GM12878 (cell line): Measurements from ENCODE around the gene CDH4. TPM values are rescaled to one million over a fixed set of nuclear protein-coding genes. Genes with fewer than 3 reads are reported as not detected.

ENCODE experiments used
- ATAC-seq: fragments of 200-7000 bp; cut with Tn5 transposase; 3 replicates; pipeline ENCODE4 v1.9.1; 2020; ENCODE audit warnings: mild to moderate bottlenecking, moderate library complexity
- BruUV-seq: library from RNA; stranded (reverse); fragments of 400-500 nt; replicated peaks from 2 replicates; lab custom pipeline; 2021; lab: Mats Ljungman, UMichigan
- CTCF ChIA-PET: fragments of 300-600 bp; sonication (Branson Sonifier 250); formaldehyde crosslinking; extraction: SDS; loops from one replicate; lab custom pipeline; 2021; ENCODE audit warnings: inconsistent platforms; lab: Yijun Ruan, JAX
- POLR2A ChIA-PET: fragments of 350-600 bp; formaldehyde crosslinking; extraction: SDS; loops from one replicate; lab custom pipeline; 2021; ENCODE audit warnings: inconsistent platforms; lab: Charles Lee
- RAD21 ChIA-PET: fragments of 300-600 bp; sonication (Branson Sonifier 250); formaldehyde crosslinking; loops from one replicate; lab custom pipeline; 2023; ENCODE audit warnings: antibody characterized with exemption; ENCODE audit not compliant: unreplicated experiment; lab: Charles Lee
- SMC1A ChIA-PET: fragments of 300-600 bp; sonication (Branson Sonifier 250); formaldehyde crosslinking; loops from one replicate; lab custom pipeline; 2023; ENCODE audit not compliant: unreplicated experiment, uncharacterized antibody; lab: Charles Lee
- DNase-seq: peaks from one replicate; pipeline ENCODE4 v3.0.0-alpha.2; 2011; ENCODE audit warnings: low read depth, low spot score
- FAIRE-seq: peaks from 3 replicates; lab custom pipeline; 2011; peaks lifted over from hg19 to GRCh38; lab: Jason Lieb, UNC
- H2AFZ ChIP-seq: 2 replicates; pipeline ENCODE4 v1.6.0; 2011; ENCODE audit warnings: low read depth, low read length, control low read depth; ENCODE audit not compliant: control insufficient read depth
- H3K27ac ChIP-seq: 2 replicates; pipeline ENCODE4 v1.5.1; 2011; ENCODE audit warnings: control low read depth; ENCODE audit not compliant: control insufficient read depth, insufficient read depth
- H3K27me3 ChIP-seq, 2 experiments: replicated peaks in 1 of 2; 2 replicates each; pipeline versions ENCODE4 v1.6.0 to v1.6.1; 2011; ENCODE audit warnings: low read length in 1 of 2; ENCODE audit not compliant: control insufficient read depth in 2 of 2, insufficient read depth in 2 of 2
- H3K36me3 ChIP-seq, 2 experiments: 2 replicates each; pipeline ENCODE4 v1.5.1; 2011; ENCODE audit warnings: low read length in 1 of 2; ENCODE audit not compliant: control insufficient read depth in 2 of 2, insufficient read depth in 2 of 2
- H3K4me1 ChIP-seq: 2 replicates; pipeline ENCODE4 v1.6.1; 2011; ENCODE audit warnings: mild to moderate bottlenecking, low read length, moderate library complexity, mixed read lengths; ENCODE audit not compliant: control insufficient read depth, insufficient read depth
- H3K4me2 ChIP-seq: 2 replicates; pipeline ENCODE4 v1.6.0; 2011; ENCODE audit warnings: control low read depth; ENCODE audit not compliant: control insufficient read depth, insufficient read depth
- H3K4me3 ChIP-seq: fragments of 200-600 bp; sonication (generic); 2 replicates; pipeline ENCODE4 v1.5.1; 2016
- H3K79me2 ChIP-seq: 2 replicates; pipeline ENCODE4 v1.6.0; 2011; ENCODE audit warnings: low read length; ENCODE audit not compliant: control insufficient read depth, insufficient read depth
- H3K9ac ChIP-seq: 2 replicates; pipeline ENCODE4 v1.8.0; 2011; ENCODE audit warnings: low read length, control low read depth, mixed read lengths; ENCODE audit not compliant: control insufficient read depth, insufficient read depth
- H3K9me3 ChIP-seq: replicated peaks from 3 replicates; pipeline ENCODE4 v1.5.1; 2011; ENCODE audit warnings: mild to moderate bottlenecking, low read length; ENCODE audit not compliant: control insufficient read depth, insufficient read depth
- H4K20me1 ChIP-seq: 2 replicates; pipeline ENCODE4 v1.6.0; 2011; ENCODE audit not compliant: control insufficient read depth, insufficient read depth
- BCLAF1 ChIP-seq: fragments of 450-650 bp; IDR thresholded peaks from 2 replicates; pipeline ENCODE4 v1.6.1; 2017; ENCODE audit warnings: antibody characterized with exemption, mild to moderate bottlenecking, moderate library complexity
- GATAD2B ChIP-seq: fragments of 450-650 bp; conservative IDR thresholded peaks from 2 replicates; pipeline ENCODE4 v1.6.1; 2017; ENCODE audit warnings: low read depth, mild to moderate bottlenecking, moderate library complexity
- POLR2AphosphoS2 ChIP-seq: IDR thresholded peaks from 2 replicates; pipeline ENCODE4 v1.6.1; 2011; ENCODE audit warnings: low read depth, mild to moderate bottlenecking, low read length, improper control_type of control experiment, moderate library complexity
- RB1 ChIP-seq: fragments of 450-650 bp; formaldehyde crosslinking; IDR thresholded peaks from 2 replicates; pipeline ENCODE4 v1.6.1; 2017; ENCODE audit warnings: mild to moderate bottlenecking, borderline replicate concordance
- RELB ChIP-seq: fragments of 450-650 bp; IDR thresholded peaks from 2 replicates; pipeline ENCODE4 v1.6.1; 2017; ENCODE audit warnings: low read depth, mild to moderate bottlenecking, moderate library complexity
- SRF ChIP-seq, 2 experiments: IDR thresholded peaks; 2 replicates each; pipeline ENCODE4 v1.6.1; 2011; ENCODE audit warnings: low read depth in 2 of 2, low read length in 2 of 2, mild to moderate bottlenecking in 1 of 2, moderate library complexity in 1 of 2
- WGBS: methylation state at CpG from one replicate; pipeline ENCODE4 v1.1.6; 2016; ENCODE audit warnings: low lambda C conversion rate; ENCODE audit not compliant: insufficient replicate concordance, insufficient coverage; ENCODE audit errors: missing lambda C conversion rate; 5-methylcytosine and 5-hydroxymethylcytosine counted together
- in situ Hi-C: fragments of 300-500 bp; cut with MboI; formaldehyde crosslinking; loops from 9 replicates; pipeline ENCODE4 v1.14.3; 2018; ENCODE audit warnings: mixed read lengths
- intact Hi-C: fragments of 100-400 bp; cut with micrococcal nuclease; formaldehyde crosslinking; loops from one replicate; pipeline ENCODE4 v1.14.2; 2022; ENCODE audit not compliant: unreplicated experiment
- polyA plus RNA-seq, 11 experiments: library from polyadenylated mRNA; depleted of rRNA in 4 of 11; unstranded in 6 of 11; stranded (reverse) in 5 of 11; fragments of >200 nt; fragmentation: Nextera tagmentation in 4 of 11; fragmentation: Illumina TruSeq in 1 of 11; extraction: Ambion mirVana in 4 of 11; extraction: Trizol in 1 of 11; gene quantifications; 1 replicate in 1 of 11; 2 replicates in 10 of 11; pipeline versions ENCODE4 v1.2.1 to v1.2.3, GENCODE V29; 2011 to 2016; ENCODE audit warnings: inconsistent platforms in 2 of 11, missing spikeins in 2 of 11, low read depth in 1 of 11
- total RNA-seq, 4 experiments: library from RNA; depleted of rRNA in 3 of 4; stranded (reverse); fragments of >200 nt in 3 of 4; fragmentation: Illumina TruSeq in 1 of 4; extraction: Trizol in 1 of 4; gene quantifications; 2 replicates each; pipeline versions ENCODE4 v1.2.1 to v1.2.3, GENCODE V29; 2013 to 2021

The CDH4 gene
- total and polyA plus RNA-seq, 10 of the 15 experiments (the other 5 are each of a cell fraction or from before 2014, with no cell fraction given) = not detected

- Histone ChIP-seq H3K4me1 (no peaks in the 10 kb centered on the region), H3K9me3 (no peaks in the 10 kb centered on the region), H2AFZ (no peak overlapping the region), H3K4me2 (no peak overlapping the region), H3K79me2 (no peaks in the 10 kb centered on the region), H3K27me3 (no peaks in the 10 kb centered on the region), H4K20me1 (no peaks in the 10 kb centered on the region), H3K36me3 (no peaks in the 10 kb centered on the region), H3K9ac (no peak overlapping the region), H3K4me3 (no peak overlapping the region), H3K27ac (no peak overlapping the region)
- intact Hi-C loops = no loop called here
- ChIA-PET CTCF (no interaction called here), POLR2A (no interaction called here), SMC1A (no interaction called here), RAD21 (no interaction called here)
- TF ChIP-seq BCLAF1 (no peak), SRF (IDR thresholded peaks at IDR 0.05; ENCODE audit: low read depth in 2 of 2, low read length in 2 of 2) (no peak), RELB (no peak), GATAD2B (no peak), RB1 (no peak), POLR2AphosphoS2 (no peak)
- BruUV-seq = no TSS peak
- no peak for FAIRE-seq
- WGBS = 41% methylated on average over 19 of the region's 19 CpGs
- ATAC-seq = no peak
- no peak for DNase-seq
- in situ Hi-C loops = no loop called here
These were observed 383.8 kb downstream of the CDH4 start for GRCh38 chr20:61635721-61636455.
